Kidney glomerular epithelial cell (primary cell): ENCODE results near the gene ABCA7.
A peak's percentile ranks its signal among the peaks of the same experiment; 100 is the strongest.

ENCODE experiments used
- DNase-seq: peaks from one replicate; lab custom pipeline; 2025; lab: John Stamatoyannopoulos, UW

Gene ABCA7

GRCh38 chr19:1057176-1057855 lies 17.4 kb downstream of the ABCA7 start:
- peak; percentile 46 for DNase-seq

GRCh38 chr19:1058112-1058511 lies 18.2 kb downstream of the ABCA7 start:
- no peak for DNase-seq

DNA sequence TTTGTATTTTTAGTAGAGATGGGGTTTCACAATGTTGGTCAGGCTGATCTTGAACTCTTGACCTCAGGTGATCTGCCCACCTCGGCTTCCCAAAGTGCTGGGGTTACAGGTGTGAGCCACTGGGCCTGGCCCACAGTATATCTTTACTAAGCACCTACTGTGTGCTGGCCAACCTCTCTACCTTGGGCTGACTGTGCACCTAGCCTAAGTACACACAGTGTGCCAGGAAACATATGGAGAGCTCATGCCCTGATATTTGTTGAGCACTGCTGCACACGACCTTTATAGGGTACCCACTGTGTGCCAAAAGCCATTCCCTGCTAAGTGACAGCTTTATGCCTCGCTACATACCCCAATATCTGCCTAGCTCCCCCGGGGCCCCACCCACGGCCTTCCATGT lies 20.8 kb downstream of the ABCA7 start:
- no peak for DNase-seq

DNA sequence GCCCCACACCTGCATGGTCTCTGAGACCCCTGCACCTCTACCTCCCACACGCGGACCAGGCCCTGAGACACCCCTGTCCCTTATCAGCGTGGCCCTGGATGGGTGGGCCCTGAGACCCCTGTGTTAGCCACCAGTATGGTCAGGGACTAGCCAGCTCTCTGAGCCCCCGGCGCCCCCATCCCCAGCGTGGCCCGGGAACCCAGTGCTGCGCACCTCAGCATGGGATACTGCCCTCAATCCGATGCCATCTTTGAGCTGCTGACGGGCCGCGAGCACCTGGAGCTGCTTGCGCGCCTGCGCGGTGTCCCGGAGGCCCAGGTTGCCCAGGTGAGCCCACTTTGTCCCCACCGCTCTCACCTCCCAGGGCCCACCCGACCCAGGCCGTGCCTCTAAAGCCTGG lies 22.1 kb downstream of the ABCA7 start:
- no peak for DNase-seq

- no peak for DNase-seq
Observed at GRCh38 chr19:1062387-1063029, 22.6 kb downstream of the ABCA7 start.

DNA sequence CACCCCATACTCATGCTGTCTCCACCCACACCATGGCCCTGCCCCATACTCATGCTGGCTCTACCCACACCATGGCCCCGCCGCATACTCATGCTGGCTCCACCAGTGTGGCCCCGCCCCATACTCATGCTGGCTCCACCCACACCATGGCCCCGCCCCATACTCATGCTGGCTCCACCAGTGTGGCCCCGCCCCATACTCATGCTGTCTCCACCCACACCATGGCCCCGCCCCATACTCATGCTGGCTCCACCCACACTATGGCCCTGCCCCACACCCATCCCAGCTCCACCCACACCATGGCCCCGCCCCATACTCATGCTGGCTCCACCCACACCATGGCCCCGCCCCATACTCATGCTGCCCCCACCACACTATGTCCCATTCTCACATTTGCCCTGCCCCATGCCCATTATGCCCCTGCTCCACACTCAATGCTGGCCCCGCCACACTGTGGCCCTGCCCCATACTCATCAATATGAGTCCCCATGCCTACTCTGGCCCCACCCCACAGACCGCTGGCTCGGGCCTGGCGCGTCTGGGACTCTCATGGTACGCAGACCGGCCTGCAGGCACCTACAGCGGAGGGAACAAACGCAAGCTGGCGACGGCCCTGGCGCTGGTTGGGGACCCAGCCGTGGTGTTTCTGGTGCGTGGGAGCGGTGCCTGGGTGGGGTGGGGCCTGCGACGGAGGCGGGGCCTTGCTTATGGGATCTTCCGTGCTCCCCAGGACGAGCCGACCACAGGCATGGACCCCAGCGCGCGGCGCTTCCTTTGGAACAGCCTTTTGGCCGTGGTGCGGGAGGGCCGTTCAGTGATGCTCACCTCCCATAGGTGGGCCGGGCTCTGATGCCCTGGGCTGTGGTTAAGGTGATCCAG lies 23.4 kb downstream of the ABCA7 start:
- DNase-seq: no peak

GRCh38 chr19:1063909-1064660 lies 24.2 kb downstream of the ABCA7 start:
- DNase-seq: no peak

GRCh38 chr19:1064661-1065605 lies 25.0 kb downstream of the ABCA7 start:
- peak; percentile 49 for DNase-seq

- no peak for DNase-seq
Observed at GRCh38 chr19:1065606-1066109, 25.8 kb downstream of the ABCA7 start.

DNA sequence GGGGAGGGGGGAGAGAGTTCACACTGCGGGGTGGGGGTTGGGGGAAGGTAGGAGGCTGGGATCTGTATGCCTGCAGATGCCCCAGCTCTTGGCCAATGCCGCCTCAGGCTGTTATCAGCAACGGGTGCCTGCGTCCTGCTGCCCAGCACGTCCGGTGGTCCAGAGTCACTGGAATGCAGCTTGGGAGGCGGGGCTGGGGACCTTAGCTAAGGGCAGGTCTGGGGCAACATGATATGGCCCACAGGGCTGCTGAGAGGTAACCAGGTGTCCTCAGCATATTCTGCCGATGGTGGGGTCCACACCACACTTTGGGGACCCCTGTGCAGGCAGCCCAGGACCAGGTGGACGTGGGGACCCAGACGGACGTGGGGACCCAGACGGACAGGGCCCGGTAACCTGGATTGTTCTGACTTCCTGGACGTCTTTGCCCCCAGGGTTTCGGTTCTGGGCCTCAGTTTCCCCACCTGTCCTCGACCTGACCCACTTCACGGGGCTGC lies 26.4 kb downstream of the ABCA7 start:
- DNase-seq: no peak

GRCh38 chr19:1066748-1067340 lies 26.9 kb downstream of the ABCA7 start, which contains the start of gene ARHGAP45:
TSS of gene ARHGAP45 (plus strand) at chr19:1067167. CDS start at chr19:1067406, 239 bp downstream.
- DNase-seq: no peak

GRCh38 chr19:1067341-1067957 lies 27.5 kb downstream of the ABCA7 start:
- DNase-seq: no peak

GRCh38 chr19:1068009-1069001 lies 28.4 kb downstream of the ABCA7 start:
- no peak for DNase-seq

DNA sequence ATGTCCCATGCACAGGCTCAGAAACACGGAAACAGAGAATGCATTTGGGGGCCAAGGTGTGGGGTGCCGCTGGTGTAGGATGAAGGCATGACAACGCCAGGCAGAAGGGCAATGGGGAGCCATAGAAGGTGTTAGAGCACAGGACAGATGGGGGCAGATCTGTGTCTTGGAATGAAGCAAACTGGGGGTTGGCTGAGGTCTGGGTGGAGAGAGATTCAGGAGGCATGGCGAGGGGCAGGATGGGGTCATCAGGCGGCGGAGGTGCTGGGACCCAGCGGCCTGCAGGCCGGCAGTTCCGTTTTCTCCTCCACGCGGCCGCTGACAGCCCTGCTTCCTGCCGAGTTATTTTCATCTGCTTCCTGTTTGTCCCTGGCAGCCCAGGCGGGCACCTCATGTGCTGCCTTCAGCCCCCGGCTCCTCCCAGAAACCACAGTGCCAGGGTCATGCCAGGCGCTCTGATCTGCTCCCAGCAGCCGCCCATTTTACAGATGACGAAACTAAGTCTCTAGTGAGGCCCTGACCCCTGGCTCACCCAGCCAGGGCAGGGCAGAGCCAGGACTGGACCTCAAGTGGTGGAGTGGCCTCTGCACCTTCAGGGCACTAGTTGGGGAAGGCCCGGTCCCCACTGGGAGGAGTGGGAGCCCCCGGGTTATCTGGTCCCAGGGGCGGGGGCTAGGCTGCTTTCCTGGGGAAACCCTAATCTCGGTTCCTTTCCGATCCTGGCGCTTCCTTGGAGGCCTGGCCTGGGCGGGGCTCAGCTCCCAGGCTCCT lies 29.3 kb downstream of the ABCA7 start:
- no peak for DNase-seq

DNA sequence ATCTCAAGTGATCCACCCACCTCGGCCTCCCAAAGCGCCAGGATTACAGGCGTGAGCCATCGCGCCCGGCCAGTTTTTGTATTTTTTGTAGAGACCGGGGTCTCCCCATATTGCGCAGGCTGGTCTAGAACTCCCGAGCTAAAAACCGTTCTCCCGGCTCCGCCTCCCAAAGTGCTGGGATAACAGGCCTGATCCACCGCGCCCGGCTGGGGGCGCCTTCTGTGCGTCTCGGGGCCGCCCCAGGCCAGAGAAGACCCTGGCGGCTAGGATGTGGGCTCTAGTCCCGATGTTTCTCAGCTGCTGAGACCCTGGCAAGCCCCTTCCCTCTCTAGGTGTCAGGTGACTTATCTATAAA lies 30.6 kb downstream of the ABCA7 start:
- DNase-seq: no peak

DNA sequence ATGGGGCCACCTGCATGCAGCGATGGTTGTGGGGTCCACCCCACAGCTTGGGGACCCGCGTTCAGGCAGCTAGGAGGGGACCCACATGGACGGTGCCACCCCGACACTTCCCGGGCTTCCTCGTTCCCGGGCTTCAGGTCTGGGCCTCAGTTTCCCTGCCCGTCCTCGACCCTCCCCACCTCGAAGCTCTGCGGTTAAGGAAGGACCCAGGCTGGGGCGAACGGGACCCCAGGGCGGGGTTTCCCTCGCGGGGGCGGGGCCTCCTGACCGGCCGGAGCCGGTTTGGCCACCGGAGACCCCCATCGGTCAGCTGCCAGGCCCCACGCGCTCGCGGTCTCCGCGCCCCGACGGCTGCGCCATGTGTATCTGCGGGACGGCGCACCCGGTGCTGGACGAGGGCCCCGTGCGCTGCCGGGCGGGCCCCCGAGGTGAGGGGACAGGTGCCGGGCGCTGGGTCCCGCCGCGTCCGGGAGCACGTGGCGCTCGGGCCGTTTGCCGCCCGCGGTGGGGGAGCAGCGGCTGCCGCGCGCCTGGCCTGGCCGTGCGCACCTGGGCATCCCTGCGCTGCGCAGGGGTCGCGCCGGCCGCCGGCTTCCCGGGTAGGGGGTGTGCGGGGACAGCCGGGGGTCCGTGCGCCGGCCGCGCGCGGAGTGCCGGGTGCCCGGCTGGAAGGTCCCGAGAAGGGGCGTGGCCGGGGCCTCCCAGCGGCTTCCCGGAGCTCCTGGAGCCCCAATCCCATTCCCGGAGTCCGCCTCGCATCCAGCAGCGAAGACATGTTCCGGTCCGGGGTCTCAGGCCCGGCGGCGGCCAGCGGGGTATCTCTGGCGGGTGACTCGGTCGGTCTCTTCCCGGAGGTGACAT lies 31.3 kb downstream of the ABCA7 start:
- no peak for DNase-seq
